IPS-18a (cell line): ENCODE measurements around the gene MYH10.

Source experiments
- H3K27ac ChIP-seq: one replicate; pipeline ENCODE4 v1.5.1; 2013; ENCODE audit warnings: low read length
- H3K27me3 ChIP-seq: one replicate; pipeline ENCODE4 v1.6.1; 2013; ENCODE audit warnings: mild to moderate bottlenecking, low read length; ENCODE audit not compliant: control insufficient read depth, insufficient read depth
- H3K36me3 ChIP-seq: one replicate; pipeline ENCODE4 v1.6.1; 2013; ENCODE audit warnings: low read depth, low read length; ENCODE audit not compliant: control insufficient read depth
- H3K4me1 ChIP-seq: one replicate; pipeline ENCODE4 v1.6.1; 2013; ENCODE audit warnings: low read depth, low read length; ENCODE audit not compliant: control insufficient read depth
- H3K4me3 ChIP-seq: one replicate; pipeline ENCODE4 v1.5.1; 2013; ENCODE audit warnings: low read length
- H3K9ac ChIP-seq: one replicate; pipeline ENCODE4 v1.6.1; 2013; ENCODE audit warnings: mild to moderate bottlenecking, low read length, moderate library complexity
- H3K9me3 ChIP-seq: one replicate; pipeline ENCODE4 v1.6.1; 2013; ENCODE audit warnings: low read depth, low read length; ENCODE audit not compliant: control insufficient read depth

MYH10 gene

GRCh38 chr17:8476741-8477140, 153.8 kb downstream of the MYH10 start:
- Histone ChIP-seq H3K9ac (no peak overlapping the region), H3K9me3 (no peaks in the 10 kb centered on the region), H3K27me3 (no peaks in the 10 kb centered on the region), H3K4me3 (no peak overlapping the region), H3K36me3 (peaks cover 82% of the 10 kb centered on the region), H3K4me1 (no peaks in the 10 kb centered on the region), H3K27ac (no peak overlapping the region)

GRCh38 chr17:8475781-8476180, 154.7 kb downstream of the MYH10 start:
- H3K27ac ChIP-seq = no peak overlapping the region
- H3K27me3 ChIP-seq = no peaks in the 10 kb centered on the region
- H3K4me1 ChIP-seq = no peaks in the 10 kb centered on the region
- H3K9ac ChIP-seq = no peak overlapping the region
- H3K9me3 ChIP-seq = no peaks in the 10 kb centered on the region
- H3K36me3 ChIP-seq = peaks cover 72% of the 10 kb centered on the region
- H3K4me3 ChIP-seq = no peak overlapping the region

- peaks cover 67% of the 10 kb centered on the region for H3K36me3 ChIP-seq
- H3K27me3 ChIP-seq = no peaks in the 10 kb centered on the region
- no peaks in the 10 kb centered on the region for H3K9me3 ChIP-seq
- H3K4me1 ChIP-seq = no peaks in the 10 kb centered on the region
- no peak overlapping the region for H3K27ac ChIP-seq
- no peak overlapping the region for H3K4me3 ChIP-seq
- H3K9ac ChIP-seq = no peak overlapping the region
Observed at GRCh38 chr17:8475227-8475626, 155.3 kb downstream of the MYH10 start.

- Histone ChIP-seq H3K4me1 (no peaks in the 10 kb centered on the region), H3K36me3 (peaks cover 63% of the 10 kb centered on the region), H3K27ac (no peak overlapping the region), H3K4me3 (no peak overlapping the region), H3K9ac (no peak overlapping the region), H3K27me3 (no peaks in the 10 kb centered on the region), H3K9me3 (no peaks in the 10 kb centered on the region)
Observed at GRCh38 chr17:8474826-8475225, 155.7 kb downstream of the MYH10 start.

- no peaks in the 10 kb centered on the region for H3K9me3 ChIP-seq
- no peak overlapping the region for H3K27ac ChIP-seq
- H3K4me3 ChIP-seq = no peak overlapping the region
- no peak overlapping the region for H3K9ac ChIP-seq
- H3K27me3 ChIP-seq = no peaks in the 10 kb centered on the region
- H3K4me1 ChIP-seq = no peaks in the 10 kb centered on the region
- H3K36me3 ChIP-seq = peaks cover 50% of the 10 kb centered on the region
Observed at GRCh38 chr17:8473451-8474192, 156.9 kb downstream of the MYH10 start.

- H3K9ac ChIP-seq = no peak overlapping the region
- no peak overlapping the region for H3K27ac ChIP-seq
- H3K36me3 ChIP-seq = peaks cover 46% of the 10 kb centered on the region
- no peaks in the 10 kb centered on the region for H3K4me1 ChIP-seq
- no peaks in the 10 kb centered on the region for H3K27me3 ChIP-seq
- no peak overlapping the region for H3K4me3 ChIP-seq
- no peaks in the 10 kb centered on the region for H3K9me3 ChIP-seq
Observed at GRCh38 chr17:8472663-8473062, 157.9 kb downstream of the MYH10 start.

- no peaks in the 10 kb centered on the region for H3K9me3 ChIP-seq
- H3K9ac ChIP-seq = no peak overlapping the region
- H3K27me3 ChIP-seq = no peaks in the 10 kb centered on the region
- H3K4me1 ChIP-seq = no peaks in the 10 kb centered on the region
- no peak overlapping the region for H3K4me3 ChIP-seq
- H3K27ac ChIP-seq = no peak overlapping the region
- peaks cover 25% of the 10 kb centered on the region for H3K36me3 ChIP-seq
Observed at GRCh38 chr17:8470447-8471047, 160.0 kb downstream of the MYH10 start.

- Histone ChIP-seq H3K4me3 (no peak overlapping the region), H3K4me1 (no peaks in the 10 kb centered on the region), H3K27me3 (no peaks in the 10 kb centered on the region), H3K27ac (no peak overlapping the region), H3K36me3 (peaks cover 19% of the 10 kb centered on the region), H3K9ac (no peak overlapping the region), H3K9me3 (no peaks in the 10 kb centered on the region)
Observed at GRCh38 chr17:8469964-8470363, 160.6 kb downstream of the MYH10 start.

GRCh38 chr17:8468980-8469379, 161.5 kb downstream of the MYH10 start:
- no peak overlapping the region for H3K9ac ChIP-seq
- no peaks in the 10 kb centered on the region for H3K9me3 ChIP-seq
- peaks cover 11% of the 10 kb centered on the region for H3K36me3 ChIP-seq
- H3K4me1 ChIP-seq = no peaks in the 10 kb centered on the region
- no peak overlapping the region for H3K4me3 ChIP-seq
- no peak overlapping the region for H3K27ac ChIP-seq
- H3K27me3 ChIP-seq = no peaks in the 10 kb centered on the region

- Histone ChIP-seq H3K4me3 (no peak overlapping the region), H3K9ac (no peak overlapping the region), H3K27ac (no peak overlapping the region), H3K4me1 (no peaks in the 10 kb centered on the region), H3K9me3 (no peaks in the 10 kb centered on the region), H3K27me3 (no peaks in the 10 kb centered on the region), H3K36me3 (peaks cover 5% of the 10 kb centered on the region)
Observed at GRCh38 chr17:8468127-8468526, 162.4 kb downstream of the MYH10 start.

- Histone ChIP-seq H3K4me3 (no peak overlapping the region), H3K4me1 (no peaks in the 10 kb centered on the region), H3K9ac (no peak overlapping the region), H3K27ac (no peak overlapping the region), H3K9me3 (no peaks in the 10 kb centered on the region), H3K36me3 (peaks cover 6% of the 10 kb centered on the region), H3K27me3 (no peaks in the 10 kb centered on the region)
Observed at GRCh38 chr17:8467527-8467926, 163.0 kb downstream of the MYH10 start.

- H3K36me3 ChIP-seq = peaks cover 12% of the 10 kb centered on the region
Observed at GRCh38 chr17:8466873-8467272, 163.7 kb downstream of the MYH10 start.

More at GRCh38 chr17:8466873-8467272, 163.7 kb downstream of the MYH10 start:
- H3K4me1 ChIP-seq = no peaks in the 10 kb centered on the region
- no peak overlapping the region for H3K9ac ChIP-seq
- H3K4me3 ChIP-seq = no peak overlapping the region
- no peak overlapping the region for H3K27ac ChIP-seq
- no peaks in the 10 kb centered on the region for H3K9me3 ChIP-seq
- no peaks in the 10 kb centered on the region for H3K27me3 ChIP-seq
